Activated CD8-positive, alpha-beta memory T cell treated with anti-CD3 and anti-CD28 coated beads for 1 hour (primary cell): Measurements from ENCODE around the gene RIMS4.
"Not testable (repeated sequence)": the region's sequence is repeated elsewhere in the genome, so short reads cannot be mapped to it uniquely, and the experiment has no call there.

Experiments used
- DNase-seq, 2 donors: peaks; one replicate each; pipeline ENCODE4 v3.0.0-alpha.2; 2020; ENCODE audit warnings: low read depth in 1 of 2; ENCODE audit errors: extremely low read depth in 1 of 2

Gene RIMS4

DNA sequence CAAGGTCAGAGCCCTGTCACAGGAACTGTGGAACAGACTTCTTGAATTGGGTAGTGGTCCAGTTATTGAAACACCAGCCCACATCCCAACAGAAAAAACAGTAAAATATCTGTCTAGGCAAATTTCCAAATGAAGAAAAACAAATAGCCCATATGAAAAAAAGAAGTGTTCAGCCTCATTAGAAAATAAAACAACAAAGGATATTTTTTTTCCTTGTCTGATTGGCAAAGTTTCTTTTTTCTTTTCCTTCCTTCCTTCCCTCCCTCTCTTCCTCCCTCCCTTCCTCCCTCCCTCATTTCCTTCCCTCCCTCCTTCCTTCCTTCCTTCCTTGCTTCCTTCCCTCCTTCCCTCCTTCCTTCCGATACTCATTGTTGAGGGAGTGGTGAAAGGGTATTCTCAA lies 20.6 kb upstream of the RIMS4 start:
- no peak for DNase-seq

DNA sequence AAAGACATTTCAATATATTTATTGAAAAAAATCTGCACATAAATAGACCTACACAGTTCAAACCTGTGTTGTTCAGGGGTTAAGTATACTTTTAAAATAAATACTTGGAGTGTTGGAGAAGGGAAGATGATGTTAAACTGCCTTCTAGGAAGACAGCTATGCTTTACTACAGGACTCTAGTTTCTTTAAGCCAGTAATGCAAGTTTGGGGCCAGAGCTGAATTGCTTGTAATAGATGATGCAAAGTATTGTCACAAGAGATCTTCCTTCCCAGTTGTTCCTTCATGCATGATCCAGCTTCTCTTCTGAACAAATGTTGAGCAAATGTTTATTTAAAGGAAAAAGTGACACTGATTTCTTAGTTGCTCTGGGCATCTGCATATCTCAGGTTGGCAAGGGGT lies 20.2 kb upstream of the RIMS4 start:
- DNase-seq, result no peak

DNA sequence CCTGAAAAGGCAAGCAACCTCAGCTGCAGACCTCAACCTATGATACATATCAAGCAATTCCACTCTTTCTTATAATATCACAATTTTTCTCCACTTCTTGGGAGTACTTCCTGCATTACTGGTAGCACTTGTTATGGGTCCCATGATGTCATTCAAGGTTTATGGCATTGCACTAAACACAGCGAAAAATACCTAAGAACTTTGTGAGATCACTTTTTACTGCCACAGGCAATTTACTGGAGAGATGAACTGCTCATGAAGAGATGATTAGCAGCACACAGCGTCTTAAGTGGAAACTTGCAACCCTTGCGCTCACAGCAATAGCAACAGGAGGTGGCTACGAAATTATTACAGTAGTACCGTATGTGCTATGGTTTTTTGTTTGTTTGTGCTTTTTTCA lies 19.3 kb upstream of the RIMS4 start:
- no peak for DNase-seq

DNA sequence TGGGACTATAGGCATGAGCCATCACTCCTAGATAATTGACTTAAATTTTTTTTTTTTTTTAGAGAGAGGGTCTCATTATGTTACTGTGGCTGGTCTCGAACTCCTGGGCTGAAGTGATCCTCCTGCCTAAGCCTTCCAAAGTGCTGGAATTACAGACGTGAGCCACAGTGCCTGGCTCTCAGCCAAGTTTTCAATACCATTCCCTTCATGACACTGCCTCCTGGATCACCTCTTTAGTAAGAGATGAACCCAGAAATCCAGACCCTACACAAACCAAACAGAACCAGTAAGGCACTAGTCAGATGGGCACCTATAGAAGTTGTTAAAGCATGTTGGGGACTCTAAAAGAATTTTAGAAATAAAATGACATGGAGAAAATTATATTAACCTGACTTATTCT lies 18.3 kb upstream of the RIMS4 start:
- no peak for DNase-seq

DNA sequence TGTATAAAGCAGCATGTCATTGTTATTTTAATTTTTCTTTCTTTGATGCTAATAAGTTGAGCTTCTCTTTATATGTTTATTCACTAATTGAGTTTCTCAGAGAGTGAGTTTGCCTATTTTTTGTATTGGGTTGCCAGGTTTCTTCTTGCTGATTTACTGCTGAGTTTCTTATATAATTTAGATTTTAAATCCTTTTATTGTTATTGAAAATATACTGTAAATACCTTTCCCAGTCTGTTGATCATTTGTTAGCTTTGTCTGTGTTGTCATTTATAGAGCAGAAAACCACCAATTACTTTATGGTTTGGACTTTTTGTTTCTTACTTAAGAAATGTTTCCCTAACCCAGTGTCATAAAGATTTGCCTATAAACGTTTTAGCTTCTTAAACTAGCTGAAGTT lies 17.1 kb upstream of the RIMS4 start:
- DNase-seq, result no peak

DNA sequence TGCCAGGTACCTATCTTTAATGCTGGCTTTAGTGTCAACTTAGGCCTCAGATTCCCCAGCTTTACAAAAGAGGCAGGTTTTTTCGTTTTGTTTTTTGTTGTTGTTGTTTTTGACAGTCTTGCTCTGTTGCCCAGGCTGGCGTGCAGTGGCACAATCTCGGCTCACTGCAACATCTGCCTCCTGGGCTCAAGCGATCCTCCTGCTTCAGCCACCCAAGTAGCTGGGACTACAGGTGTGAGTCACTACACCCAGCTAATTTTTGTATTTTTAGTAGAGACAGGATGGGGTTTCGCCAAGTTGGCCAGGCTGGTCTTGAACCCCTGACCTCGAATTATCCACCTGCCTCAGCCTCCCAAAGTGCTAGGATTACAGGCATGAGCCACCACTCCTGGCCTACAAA lies 11.2 kb upstream of the RIMS4 start:
- DNase-seq, result not testable (repeated sequence)

DNA sequence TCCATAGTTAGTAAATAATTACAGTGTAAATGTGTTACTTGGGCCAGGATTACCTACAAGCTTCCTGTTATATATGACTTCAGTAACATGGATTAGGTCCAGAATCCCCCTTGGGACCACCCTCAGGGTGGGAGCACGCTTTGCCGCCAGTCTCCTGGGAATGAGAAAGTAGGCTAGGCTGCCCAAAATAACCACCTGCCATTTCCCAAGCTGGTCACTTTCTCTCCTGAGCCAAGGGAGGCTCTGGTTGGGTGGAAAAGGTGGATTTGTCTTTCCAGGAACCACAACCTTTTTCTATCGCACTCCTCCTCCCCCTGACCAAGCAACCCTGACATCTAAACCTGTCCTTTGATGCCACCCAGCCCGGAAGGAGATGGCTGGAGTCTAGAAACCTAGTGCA lies 9.6 kb upstream of the RIMS4 start:
- DNase-seq, result no peak

DNA sequence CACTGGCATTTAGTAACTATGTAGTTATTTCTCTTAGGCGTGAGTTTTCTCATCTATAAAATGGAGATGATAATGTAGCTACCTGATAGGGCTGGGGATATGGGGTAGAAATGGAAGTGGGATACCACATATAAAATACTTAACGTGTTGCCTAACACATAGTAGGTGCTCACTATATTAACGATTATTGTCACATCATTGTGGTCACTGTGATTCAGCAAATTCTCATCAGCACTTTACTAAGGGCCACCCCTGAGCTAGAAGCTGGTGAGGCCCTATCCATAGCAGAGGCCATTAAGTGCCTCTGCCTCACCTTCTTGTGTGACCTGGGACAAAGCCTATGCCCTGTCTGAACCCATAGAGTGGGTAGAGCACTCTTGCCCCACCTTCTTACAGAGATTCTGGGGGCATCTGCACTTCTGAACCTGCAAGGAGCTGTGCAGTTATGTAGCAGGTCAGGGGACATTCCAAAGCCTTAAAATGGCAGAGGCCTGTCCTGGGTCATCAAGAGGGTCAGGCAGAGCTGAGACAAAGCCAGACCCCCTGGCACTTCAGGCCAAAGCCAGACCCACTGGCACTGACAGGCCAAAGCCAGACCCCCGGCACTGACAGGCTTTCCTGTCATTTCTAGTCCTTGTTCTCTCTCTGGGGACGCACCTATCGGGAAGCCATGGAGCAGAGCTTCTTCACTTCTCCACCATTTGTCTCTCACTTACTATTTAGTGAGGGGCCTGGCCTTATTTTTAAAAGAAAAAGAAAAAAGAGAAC lies 7.0 kb upstream of the RIMS4 start:
- no peak for DNase-seq

DNA sequence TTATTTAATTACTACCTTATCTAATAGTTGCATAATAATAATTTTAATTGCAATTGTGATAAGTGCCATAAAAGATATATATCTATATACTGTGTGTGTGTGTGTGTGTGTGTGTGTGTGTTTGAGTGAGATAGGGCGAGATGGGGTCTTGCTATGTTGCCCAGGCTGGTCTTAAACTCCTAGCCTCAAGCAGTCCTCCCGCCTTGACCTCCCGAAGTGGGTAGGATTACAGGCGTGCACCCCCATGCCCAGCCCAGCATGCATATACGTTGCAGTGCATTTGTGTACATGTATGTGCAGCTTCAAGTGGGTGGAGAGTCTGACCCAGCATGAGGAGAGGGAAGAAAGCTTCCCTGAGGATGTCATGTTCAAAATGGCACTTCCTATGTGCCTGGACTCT lies 4.6 kb upstream of the RIMS4 start:
- no peak for DNase-seq

DNA sequence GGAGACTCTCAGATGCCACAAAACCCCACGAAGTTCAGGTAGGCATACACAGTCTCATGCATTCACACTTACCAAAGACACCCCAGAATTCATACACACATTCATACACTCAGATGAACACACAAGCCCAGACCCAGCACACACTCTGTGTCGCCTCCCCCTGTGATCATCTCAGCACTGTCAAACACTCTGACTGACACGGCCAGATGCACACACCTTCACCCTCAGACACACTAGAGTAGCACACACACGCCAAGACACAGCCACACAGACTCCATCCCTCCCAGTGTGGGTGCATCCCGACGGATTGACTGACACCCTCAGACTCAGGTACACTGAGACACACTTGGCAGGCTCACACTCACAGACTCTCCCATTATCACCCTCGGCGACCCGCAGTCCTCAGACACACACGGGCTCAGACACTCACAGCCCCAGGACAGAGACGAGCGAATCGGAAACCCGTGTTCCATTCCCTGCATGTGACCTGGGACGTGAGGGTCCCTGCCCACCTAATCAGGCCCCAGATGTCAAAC lies 872 bp upstream of the RIMS4 start:
- no peak for DNase-seq

DNA sequence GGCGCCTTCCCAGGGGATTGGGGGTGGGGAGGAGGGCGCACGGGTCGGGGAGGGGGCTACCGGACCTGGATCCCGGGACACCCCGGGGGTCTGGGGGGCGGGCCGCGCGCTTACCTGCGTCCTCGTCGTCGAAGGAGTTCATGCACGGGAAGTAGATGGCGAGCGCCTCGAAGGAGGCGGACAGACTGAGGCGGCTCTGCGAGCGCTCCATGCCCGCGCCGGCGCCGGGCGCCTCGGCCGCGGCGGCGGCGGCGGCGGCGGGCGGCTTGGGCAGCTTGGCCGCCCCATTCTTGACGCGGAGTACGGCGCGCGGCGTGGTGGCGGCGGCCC lies 320 bp downstream of the RIMS4 start:
- DNase-seq, result no peak

DNA sequence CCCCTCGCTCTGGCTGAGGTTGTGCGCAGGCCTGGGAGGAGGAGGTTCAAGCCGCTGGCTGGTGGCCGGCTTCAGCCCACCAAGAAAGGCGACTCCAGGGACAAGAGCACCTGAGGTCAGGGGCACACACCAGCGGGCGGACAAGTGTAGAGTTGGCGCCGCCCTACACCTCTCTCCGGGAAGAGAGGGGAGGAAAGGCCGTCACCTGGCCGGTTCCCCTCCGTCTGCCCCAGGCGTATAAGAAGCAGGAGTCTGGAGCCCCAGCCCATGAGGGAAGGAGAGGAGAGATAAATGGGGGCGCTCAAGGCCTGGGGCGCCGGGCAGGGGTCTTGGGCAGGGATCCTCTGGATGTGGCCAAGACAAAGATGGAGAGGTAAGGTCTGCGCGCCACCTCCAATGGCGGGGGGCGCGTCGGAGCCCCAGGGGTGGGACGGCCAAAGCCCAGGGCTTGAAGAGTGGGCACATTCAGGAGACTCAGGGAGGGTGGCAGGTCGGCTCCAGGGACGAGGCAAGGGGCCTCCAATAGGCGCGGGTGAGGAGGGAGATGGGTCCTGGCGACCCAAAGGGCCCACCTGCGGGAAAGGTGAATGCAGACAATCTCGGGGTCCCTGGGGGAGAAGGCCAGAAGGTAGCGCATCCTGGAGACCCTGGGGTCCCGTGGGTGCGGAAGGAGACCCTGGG lies 826 bp downstream of the RIMS4 start:
- no peak for DNase-seq

DNA sequence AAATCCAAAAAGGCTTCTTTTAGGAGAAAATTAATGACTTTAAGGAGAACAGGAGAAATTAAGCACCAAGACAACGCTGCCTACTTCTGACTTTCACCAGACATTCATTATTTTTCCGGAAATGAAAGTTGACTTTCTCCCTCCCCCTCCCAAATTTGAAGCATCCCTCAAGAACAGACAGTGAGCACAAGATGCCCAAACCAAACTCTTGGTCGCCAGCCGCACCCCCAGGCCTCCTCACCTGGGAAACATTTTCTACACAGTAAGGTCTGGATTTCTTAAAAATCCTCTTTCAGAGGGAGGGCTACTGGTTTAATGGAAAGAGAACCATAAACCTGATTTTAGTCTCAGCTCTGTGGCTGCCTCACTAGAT lies 2.7 kb downstream of the RIMS4 start:
- DNase-seq, result no peak

DNA sequence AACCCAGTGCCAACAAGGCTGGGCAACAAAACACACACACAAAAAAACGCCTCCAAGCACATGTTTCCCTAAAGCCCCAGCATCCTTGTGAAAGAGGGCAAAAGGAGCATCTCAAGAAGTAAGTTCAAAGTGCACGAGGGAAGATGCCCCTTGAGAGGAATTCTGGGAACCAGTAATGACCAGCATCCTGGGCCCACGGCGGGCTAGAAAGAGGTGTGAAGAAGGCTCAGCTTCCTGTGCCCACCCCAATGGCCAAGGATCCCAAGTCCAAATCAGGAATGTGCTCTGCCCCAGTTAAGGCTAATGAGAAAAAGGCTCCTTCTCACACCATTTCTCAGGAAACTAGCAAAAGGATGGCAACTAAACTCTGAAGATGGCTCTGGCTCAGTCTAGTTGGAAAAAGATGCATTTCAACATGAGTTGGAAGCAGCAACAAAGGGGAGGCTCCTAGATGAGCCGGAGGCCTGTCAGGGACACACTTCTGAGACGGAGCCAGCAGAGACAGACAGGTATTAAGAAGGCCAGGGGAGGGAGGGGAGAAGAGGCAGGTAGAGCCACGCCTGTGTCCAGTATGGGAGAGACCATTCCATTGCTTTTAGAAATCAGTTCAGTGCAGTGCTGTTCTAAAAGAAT lies 3.2 kb downstream of the RIMS4 start:
- DNase-seq, result no peak

DNA sequence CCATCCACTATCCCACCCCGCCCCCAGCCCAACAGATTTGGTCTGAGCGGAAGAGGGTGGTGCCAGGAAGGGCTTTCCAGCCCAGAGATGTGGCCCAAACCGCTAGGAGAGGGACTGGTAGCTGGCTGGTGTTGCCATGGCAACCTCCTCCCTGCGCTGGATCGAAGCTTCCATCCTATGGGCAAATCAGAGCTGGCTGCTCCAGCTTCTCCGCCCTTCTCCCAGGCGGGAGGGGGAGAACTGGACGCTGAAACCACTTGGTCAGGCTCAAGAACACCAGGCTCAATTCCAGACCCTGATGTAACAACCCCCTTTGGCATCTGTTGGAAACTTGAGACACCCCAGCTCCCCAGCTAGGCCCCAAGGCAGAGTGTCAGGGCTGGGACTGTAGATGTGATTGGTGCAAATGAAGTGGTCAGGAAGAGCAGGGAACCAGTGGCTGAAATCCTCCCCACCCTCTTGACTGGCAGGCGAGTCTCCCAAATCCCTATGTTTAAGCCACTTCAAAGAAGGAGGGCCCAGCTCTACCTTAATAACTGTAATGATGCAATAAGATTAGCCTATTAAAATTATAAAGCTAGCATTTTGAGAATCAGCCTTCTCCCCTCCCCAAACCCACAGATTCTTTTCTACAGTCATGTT lies 4.2 kb downstream of the RIMS4 start:
- no peak for DNase-seq

DNA sequence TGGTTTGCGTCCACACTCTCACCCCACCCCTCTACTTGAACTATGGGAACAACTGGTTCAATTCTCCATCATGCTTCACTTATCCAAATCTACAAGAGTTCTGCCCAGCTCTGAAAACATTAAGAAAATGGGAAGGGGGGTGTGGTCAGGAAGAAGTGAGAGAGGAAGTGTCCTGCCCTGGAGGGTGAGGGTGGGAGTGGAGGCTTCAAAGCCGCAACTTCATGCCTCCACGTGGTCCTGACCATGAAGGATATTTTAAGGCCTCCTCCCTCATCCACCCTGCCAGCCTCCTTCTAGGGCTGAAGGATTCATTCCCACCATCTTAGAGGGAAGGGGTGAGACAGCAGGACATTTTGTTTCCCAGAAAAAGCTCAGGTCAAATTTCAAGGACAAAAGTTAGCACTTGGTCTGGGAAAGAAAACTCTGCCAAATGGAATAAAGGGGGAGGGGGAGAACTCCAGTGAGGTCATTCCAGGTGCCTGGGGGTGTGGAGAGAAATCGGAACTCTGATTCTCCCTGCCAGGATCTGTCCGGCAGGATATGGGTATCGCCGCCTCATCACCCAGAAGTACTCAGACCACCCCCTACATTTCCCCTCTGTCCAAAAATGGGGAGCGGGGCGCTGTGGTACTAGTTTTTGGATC lies 4.9 kb downstream of the RIMS4 start:
- DNase-seq, result no peak

DNA sequence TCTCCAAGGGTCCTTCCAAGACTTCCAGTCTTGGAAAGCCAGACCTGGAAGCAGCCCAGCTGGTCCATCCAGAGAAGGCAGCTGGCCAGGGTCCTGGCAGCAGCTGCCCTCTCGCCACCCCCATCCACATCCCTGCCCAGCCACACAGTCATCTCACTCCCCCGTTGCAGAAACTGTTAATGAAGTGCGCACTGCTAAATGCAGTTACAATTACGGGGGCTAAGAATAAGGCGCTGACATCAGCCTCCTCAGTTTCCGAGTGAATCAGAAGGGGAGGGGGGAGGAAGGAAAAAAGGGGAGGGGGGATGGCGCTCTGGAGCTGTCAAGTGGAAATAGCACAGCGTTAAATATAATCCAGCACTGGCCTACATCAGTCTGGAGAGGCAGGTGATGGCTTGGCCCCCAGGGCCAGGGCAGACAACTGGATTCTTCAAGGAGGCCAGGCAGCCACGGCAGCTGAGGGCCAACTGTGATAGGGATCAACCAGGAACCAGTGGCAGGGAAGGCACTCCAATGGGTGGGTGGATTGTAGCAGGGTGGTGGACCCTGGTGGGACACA lies 6.9 kb downstream of the RIMS4 start:
- no peak for DNase-seq

DNA sequence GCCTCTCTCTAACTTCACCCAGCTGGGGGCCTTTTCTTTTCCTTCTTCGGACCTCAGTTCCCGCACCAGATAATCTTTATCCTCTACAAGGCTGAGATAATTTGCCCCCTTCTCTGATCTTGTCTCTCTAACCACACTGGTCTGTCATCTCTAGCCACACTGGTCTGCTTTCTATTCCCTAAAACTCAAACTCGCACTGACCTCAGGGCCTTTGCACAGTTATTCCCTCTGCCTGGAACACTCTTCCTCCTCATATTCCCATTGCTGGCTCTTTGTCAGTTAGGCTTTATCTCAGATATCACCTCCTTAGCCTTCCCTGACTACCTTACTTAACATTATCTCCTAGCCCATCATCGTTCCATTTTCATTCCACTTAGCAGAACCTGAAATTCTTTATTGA lies 7.6 kb downstream of the RIMS4 start:
- DNase-seq, result no peak

DNA sequence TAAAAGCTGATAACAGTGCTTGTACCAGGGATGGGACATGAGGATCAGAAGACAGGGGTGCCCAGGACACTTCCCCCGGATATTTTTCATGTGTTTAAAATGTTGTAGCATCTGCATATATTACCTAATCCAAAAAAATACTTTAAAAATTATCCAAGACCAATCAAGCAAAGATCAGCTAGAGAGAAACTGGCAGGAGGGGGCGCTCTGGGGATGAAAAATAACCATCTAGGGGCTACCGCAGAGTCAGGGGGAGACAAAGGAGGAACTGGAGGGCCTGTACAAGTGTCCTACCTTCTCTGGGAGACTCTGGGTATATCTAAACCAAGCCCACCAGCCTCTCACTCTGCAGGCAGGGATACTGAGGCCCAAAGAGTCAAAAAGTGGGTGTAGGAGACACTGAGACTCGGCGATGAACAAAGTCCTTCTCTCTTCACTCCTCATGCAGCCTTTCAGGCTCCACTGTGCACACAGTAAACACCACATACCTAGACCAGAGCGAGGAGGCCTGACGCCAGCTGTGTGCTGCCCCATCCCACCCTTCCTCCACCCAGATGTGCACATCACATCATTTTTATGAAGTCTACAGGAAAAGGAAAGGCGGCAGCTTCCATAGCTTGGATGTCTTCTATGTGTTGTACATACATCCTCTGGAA lies 9.8 kb downstream of the RIMS4 start:
- DNase-seq, result no peak

DNA sequence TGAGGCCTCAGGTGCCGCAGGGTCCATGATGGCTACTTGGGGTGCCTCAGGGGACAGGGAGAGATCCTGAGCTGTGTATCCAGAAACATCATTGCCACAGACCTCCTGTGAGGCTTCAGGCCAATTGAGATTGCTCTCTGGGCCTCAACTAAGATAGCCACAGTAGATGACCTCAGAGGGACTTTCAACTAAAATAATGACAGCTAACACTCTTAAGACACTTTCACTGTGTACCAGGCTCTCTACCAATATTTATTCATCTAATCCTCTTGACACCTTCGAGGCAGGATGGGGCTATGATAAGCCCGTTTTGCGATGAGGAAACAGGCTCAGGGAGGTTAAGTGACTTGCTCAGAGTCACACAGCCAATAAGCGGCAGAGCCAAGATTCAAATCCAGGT lies 10.7 kb downstream of the RIMS4 start:
- no peak for DNase-seq
